NCI-H2107 treated with DMSO at 0.1 percent for 48 hours (cell line): ENCODE results near the gene KRTAP2-4.
"Not testable (repeated sequence)": the region's sequence is repeated elsewhere in the genome, so short reads cannot be mapped to it uniquely, and the experiment has no call there.

Experiments used
- DNase-seq: peaks from one replicate; lab custom pipeline; 2025; ENCODE audit not compliant: unreplicated experiment; lab: John Stamatoyannopoulos, UW

KRTAP2-4 gene

GRCh38 chr17:41037853-41038350, 27.8 kb downstream of the KRTAP2-4 start:
- no peak for DNase-seq

DNA sequence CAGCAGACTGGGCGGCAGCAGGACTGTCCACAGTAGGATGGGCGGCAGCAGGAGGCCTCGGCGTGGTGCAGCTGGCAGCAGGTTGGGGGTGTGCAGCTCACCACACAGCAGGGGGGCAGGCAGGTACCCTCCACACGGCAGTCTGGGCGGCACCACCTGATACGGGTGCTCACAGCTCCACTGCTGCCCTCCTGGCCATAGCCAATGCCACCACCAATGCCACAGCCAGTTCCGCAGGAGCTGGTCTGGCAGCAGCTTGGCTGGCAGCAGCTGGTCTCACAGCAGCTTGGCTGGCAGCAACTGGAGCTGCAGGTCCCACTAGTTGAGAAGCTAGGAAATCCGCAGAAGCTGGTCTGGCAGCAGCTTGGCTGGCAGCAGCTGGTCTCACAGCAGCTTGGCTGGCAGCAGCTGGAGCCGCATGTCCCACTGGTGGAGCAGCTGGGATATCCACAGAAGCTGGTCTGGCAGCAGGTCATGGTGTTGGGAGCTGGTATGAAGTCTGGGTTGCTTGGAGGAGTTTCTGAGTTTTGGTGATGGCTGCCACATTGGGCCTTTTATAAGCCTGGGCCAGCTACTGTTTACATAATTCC, 31.2 kb downstream of the KRTAP2-4 start, which contains the start of gene KRTAP1-3:
Gene KRTAP1-3 (minus strand): TSS at position 529 of the 590 bp plus-strand sequence. CDS start 53 bp downstream, at position 476.
- DNase-seq: not testable (repeated sequence)

GRCh38 chr17:41029633-41030245, 35.9 kb downstream of the KRTAP2-4 start, which contains the start of gene KRTAP1-4:
KRTAP1-4 (minus strand) TSS chr17:41030195; CDS start chr17:41030078, 117 bp downstream.
- no peak for DNase-seq

DNA sequence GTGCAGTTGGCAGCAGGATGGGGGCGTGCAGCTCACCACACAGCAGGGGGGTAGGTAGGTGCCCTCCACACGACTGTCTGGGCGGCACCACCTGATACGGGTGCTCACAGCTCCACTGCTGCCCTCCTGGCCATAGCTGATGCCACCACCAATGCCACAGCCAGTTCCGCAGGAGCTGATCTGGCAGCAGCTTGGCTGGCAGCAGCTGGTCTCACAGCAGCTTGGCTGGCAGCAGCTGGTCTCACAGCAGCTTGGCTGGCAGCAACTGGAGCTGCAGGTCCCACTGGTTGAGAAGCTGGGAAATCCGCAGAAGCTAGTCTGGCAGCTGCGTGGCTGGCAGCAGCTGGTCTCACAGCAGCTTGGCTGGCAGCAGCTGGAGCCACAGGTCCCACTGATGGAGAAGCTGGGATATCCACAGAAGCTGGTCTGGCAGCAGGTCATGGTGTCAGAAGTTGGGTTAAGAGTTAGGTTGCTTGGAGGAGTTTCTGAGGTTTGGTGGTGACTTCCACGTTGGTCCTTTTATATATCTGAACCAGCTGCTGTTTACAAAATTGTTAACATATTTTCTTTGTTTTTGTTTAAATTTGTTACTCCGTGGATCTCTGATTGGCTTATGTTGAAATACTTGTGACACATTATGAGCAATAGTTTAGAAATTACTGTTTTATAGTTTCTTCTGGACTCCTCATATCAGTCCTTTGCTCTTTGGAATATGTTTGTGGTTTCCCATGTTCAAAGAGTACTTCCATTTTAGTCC, 38.8 kb downstream of the KRTAP2-4 start, which contains the start of gene KRTAP1-5:
Gene KRTAP1-5 (minus strand): TSS at position 494 of the 757 bp plus-strand sequence. CDS start 53 bp downstream, at position 441.
- no peak for DNase-seq

GRCh38 chr17:41024697-41025096, 41.0 kb downstream of the KRTAP2-4 start:
- DNase-seq: no peak

GRCh38 chr17:41020336-41020735, 45.3 kb downstream of the KRTAP2-4 start:
- no peak for DNase-seq

DNA sequence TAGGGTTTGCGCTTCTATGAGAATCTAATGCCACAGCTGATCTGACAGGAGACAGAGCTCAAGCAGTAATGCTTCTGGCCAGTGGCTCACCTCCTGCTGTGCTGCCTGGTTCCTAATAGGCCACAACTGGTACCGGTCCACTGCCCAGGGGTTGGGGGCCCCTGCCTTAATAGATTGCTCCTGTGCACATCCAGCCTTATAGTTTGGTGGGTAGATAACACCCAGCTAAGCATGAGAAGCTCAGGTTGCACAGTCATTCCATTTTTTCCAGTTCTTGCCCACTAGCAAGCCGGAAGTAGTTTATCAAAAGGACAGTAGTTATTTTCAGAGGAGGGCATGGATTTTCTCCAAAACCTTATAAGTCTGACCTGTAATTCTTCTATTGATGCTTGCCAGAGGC, 46.3 kb downstream of the KRTAP2-4 start:
- no peak for DNase-seq

DNA sequence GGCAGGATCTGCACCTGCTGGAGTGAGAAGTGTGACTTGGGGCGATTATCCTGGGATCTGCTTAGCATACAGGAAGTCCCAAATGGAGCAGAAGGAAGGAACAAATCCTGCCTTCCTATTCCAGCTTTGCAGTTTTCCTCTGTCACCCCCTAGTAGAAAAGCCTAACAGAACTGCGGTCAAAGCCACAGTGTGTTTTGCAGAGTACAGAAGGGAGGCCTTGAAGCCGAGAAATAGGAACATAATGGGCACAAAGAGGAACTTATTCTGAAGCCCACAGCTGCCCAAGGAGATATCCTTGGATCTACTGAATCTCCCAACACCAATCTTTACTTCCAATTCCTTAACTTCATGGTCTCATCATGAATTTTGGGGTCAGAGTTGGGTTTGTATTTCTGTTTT, 47.1 kb downstream of the KRTAP2-4 start:
- no peak for DNase-seq

GRCh38 chr17:41016578-41017215, 49.0 kb downstream of the KRTAP2-4 start:
- DNase-seq: no peak

GRCh38 chr17:41015454-41015853, 50.2 kb downstream of the KRTAP2-4 start:
- no peak for DNase-seq
